Gastrocnemius medialis (tissue), 4 donors: ENCODE results near the gene LRIG1. TPM values are rescaled to one million over a fixed set of nuclear protein-coding genes. Genes with fewer than 3 reads are reported as not detected.

ENCODE experiments used
- ATAC-seq, 2 donors: fragments of 150-250 bp; one replicate each; pipeline ENCODE4 v1.9.1; 2016
- DNase-seq, 2 donors: peaks; one replicate each; pipeline ENCODE4 v3.0.0-alpha.2; 2019
- H3K27ac ChIP-seq, 4 donors: fragments of 200-600 bp; sonication (generic); 1 replicate in 1 of 4; 2 replicates in 3 of 4; pipeline ENCODE4 v1.5.1; 2016 to 2018; ENCODE audit warnings: mild to moderate bottlenecking in 2 of 4, moderate library complexity in 1 of 4
- H3K27me3 ChIP-seq, 3 donors: fragments of 200-600 bp; sonication (generic) in 2 of 3; 1 replicate in 1 of 3; 2 replicates in 2 of 3; pipeline versions ENCODE4 v1.5.1 to v1.6.0; 2016 to 2019; ENCODE audit warnings: mild to moderate bottlenecking in 1 of 3, moderate library complexity in 1 of 3
- H3K36me3 ChIP-seq, 2 donors: fragments of 200-600 bp; sonication (generic) in 1 of 2; one replicate each; pipeline ENCODE4 v1.5.1; 2017 to 2018
- H3K4me1 ChIP-seq, 2 donors: fragments of 200-600 bp; sonication (generic) in 1 of 2; one replicate each; pipeline ENCODE4 v1.5.1; 2016 to 2017; ENCODE audit warnings: mild to moderate bottlenecking in 2 of 2
- H3K4me3 ChIP-seq, 4 donors: fragments of 200-600 bp; sonication (generic) in 3 of 4; 1 replicate in 1 of 4; 2 replicates in 3 of 4; pipeline ENCODE4 v1.5.1; 2016 to 2019; ENCODE audit warnings: mild to moderate bottlenecking in 2 of 4
- H3K9me3 ChIP-seq, 3 donors: fragments of 200-600 bp; sonication (generic) in 2 of 3; 1 replicate in 1 of 3; 2 replicates in 2 of 3; pipeline ENCODE4 v1.5.1; 2016 to 2019
- CTCF ChIP-seq, 5 experiments: fragments of 450-650 bp in 3 of 5; fragments of 200-600 bp in 2 of 5; sonication (generic) in 2 of 5; IDR thresholded peaks in 4 of 5; conservative IDR thresholded peaks in 1 of 5; 1 replicate in 4 of 5; 2 replicates in 1 of 5; pipeline ENCODE4 v1.5.1; 2016 to 2019; ENCODE audit warnings: antibody characterized with exemption in 5 of 5, mild to moderate bottlenecking in 3 of 5, moderate library complexity in 3 of 5
- POLR2A ChIP-seq, 2 donors: fragments of 450-650 bp; IDR thresholded peaks; one replicate each; pipeline ENCODE4 v1.6.1; 2017; ENCODE audit warnings: antibody characterized with exemption in 2 of 2, mild to moderate bottlenecking in 2 of 2, moderate library complexity in 2 of 2
- in situ Hi-C, 4 donors: fragments of 200-750 bp; cut with MboI; loops; one replicate each; pipeline versions ENCODE4 v1.15.0 to v1.8.0; 2017; ENCODE audit warnings: low sequenced_read_pairs in 4 of 4
- intact Hi-C: fragments of 100-400 bp; cut with DNase I; formaldehyde crosslinking; loops from one replicate; pipeline ENCODE4 v1.15.1; 2023; ENCODE audit warnings: low total_unique reads
- total RNA-seq, 4 donors: library from RNA; depleted of rRNA; stranded (reverse); fragments of >200 nt; gene quantifications; one replicate each; pipeline versions ENCODE4 v1.1.0 to v1.2.3, GENCODE V29; 2016

The LRIG1 gene
- total RNA-seq, 4 donors from 2014 or later = 45.3 to 103 (median 58.6) TPM

GRCh38 chr3:66502245-66502874, 1.5 kb upstream of the LRIG1 start:
- ATAC-seq (no peak), DNase-seq (no peak)
- Histone ChIP-seq H3K27ac (no peak overlapping the region), H3K4me3 (no peak overlapping the region), H3K9me3 (no peaks in the 10 kb centered on the region), H3K36me3 (no peaks in the 10 kb centered on the region), H3K27me3 (no peaks in the 10 kb centered on the region), H3K4me1 (peaks cover 21 to 23% of the 10 kb centered on the region in 2 donors)
- intact Hi-C loops (loop anchor here (5.0 to 10.0 kb wide), 3 partner anchors 260 to 468 kb away; partner anchors contain the start of gene MAGI1), in situ Hi-C loops (loop anchor here (5.0 to 25.0 kb wide), 5 partner anchors 95 to 465 kb away; partner anchors contain the start of gene MAGI1 (in 1 of the 4))
- TF ChIP-seq POLR2A (IDR thresholded peaks at IDR 0.05) = no peak
- no peak for TF ChIP-seq CTCF (IDR thresholded peaks at IDR 0.05 in 4 of 5, conservative IDR thresholded peaks at IDR 0.05 in 1 of 5)

- no peaks in the 10 kb centered on the region for H3K36me3 ChIP-seq
- no peak for DNase-seq
- no peak for ATAC-seq
- intact Hi-C loops (loop anchor here (1.0 to 10.0 kb wide), 5 partner anchors 93 to 497 kb away; partner anchors contain the start of genes KBTBD8 and MAGI1), in situ Hi-C loops (loop anchor here (5.0 to 25.0 kb wide), 5 partner anchors 94 to 464 kb away; partner anchors contain the start of gene MAGI1 (in 1 of the 4))
- H3K9me3 ChIP-seq = no peaks in the 10 kb centered on the region
- H3K4me3 ChIP-seq = peak overlapping the region; percentile 55 to 80 (median 68)
- H3K27me3 ChIP-seq = no peaks in the 10 kb centered on the region
- peak overlapping the region; percentile 69 to 77 (median 74) for H3K27ac ChIP-seq
- H3K4me1 ChIP-seq = peaks cover 27 to 30% of the 10 kb centered on the region in 2 donors
- TF ChIP-seq POLR2A (IDR thresholded peaks at IDR 0.05) (no peak), CTCF (IDR thresholded peaks at IDR 0.05 in 4 of 5, conservative IDR thresholded peaks at IDR 0.05 in 1 of 5) (peak in 2 of 5 experiments; percentile 13 to 29)
These were observed 842 bp upstream of the LRIG1 start for GRCh38 chr3:66501483-66502244.

GRCh38 chr3:66499881-66500575, 794 bp downstream of the LRIG1 start:
- Histone ChIP-seq H3K27ac (peak overlapping the region; percentile 88 to 98 (median 94)), H3K9me3 (no peaks in the 10 kb centered on the region), H3K4me1 (peaks cover 43 to 44% of the 10 kb centered on the region in 2 donors), H3K4me3 (peak overlapping the region; percentile 66 to 84 (median 74)), H3K27me3 (no peaks in the 10 kb centered on the region), H3K36me3 (no peaks in the 10 kb centered on the region)
- TF ChIP-seq CTCF (IDR thresholded peaks at IDR 0.05 in 4 of 5, conservative IDR thresholded peaks at IDR 0.05 in 1 of 5) (no peak), POLR2A (IDR thresholded peaks at IDR 0.05) (no peak)
- ATAC-seq (peak; percentile 14 to 31), DNase-seq (peak in 1 of 2 donors; percentile 35)
- in situ Hi-C loops (loop anchor here (5.0 to 25.0 kb wide), 7 partner anchors 65 to 463 kb away; partner anchors contain the start of gene MAGI1 (in 1 of the 4)), intact Hi-C loops (loop anchor here (2.0 to 10.0 kb wide), 7 partner anchors 15 to 465 kb away; partner anchors contain the start of gene MAGI1)
